Islet of Langerhans (tissue), 1 donor: ENCODE measurements around the gene HNF4A.
"Not testable (repeated sequence)": the region's sequence is repeated elsewhere in the genome, so short reads cannot be mapped to it uniquely, and the experiment has no call there.

Experiments used
- FAIRE-seq: peaks from one replicate; lab custom pipeline; 2011; peaks lifted over from hg19 to GRCh38; lab: Jason Lieb, UNC

Gene HNF4A

GRCh38 chr20:44355498-44356352 lies at the start of gene HNF4A:
HNF4A (plus strand) TSS chr20:44355699; CDS start chr20:44355805, 106 bp downstream.
- no peak for FAIRE-seq

DNA sequence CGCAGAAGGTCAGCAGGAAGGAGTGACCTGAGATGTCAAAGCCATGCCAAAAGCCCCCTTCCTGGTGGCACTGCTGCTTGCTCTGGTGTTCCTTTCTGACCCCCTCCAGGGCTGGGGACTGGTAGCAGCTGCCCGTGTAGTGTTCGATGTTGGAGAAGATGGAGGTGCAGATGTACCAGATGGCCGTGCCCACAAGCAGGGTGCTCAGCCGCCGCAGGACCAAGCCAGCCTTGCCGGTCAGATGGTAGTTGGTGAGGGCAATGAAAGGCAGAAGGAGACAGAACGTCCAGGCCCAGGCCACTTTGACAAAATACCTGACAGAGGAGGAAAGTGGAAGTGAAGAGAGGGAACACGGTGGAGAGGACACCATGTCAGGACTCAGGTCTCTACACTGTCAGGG lies 48.6 kb upstream of the HNF4A start:
- no peak for FAIRE-seq

DNA sequence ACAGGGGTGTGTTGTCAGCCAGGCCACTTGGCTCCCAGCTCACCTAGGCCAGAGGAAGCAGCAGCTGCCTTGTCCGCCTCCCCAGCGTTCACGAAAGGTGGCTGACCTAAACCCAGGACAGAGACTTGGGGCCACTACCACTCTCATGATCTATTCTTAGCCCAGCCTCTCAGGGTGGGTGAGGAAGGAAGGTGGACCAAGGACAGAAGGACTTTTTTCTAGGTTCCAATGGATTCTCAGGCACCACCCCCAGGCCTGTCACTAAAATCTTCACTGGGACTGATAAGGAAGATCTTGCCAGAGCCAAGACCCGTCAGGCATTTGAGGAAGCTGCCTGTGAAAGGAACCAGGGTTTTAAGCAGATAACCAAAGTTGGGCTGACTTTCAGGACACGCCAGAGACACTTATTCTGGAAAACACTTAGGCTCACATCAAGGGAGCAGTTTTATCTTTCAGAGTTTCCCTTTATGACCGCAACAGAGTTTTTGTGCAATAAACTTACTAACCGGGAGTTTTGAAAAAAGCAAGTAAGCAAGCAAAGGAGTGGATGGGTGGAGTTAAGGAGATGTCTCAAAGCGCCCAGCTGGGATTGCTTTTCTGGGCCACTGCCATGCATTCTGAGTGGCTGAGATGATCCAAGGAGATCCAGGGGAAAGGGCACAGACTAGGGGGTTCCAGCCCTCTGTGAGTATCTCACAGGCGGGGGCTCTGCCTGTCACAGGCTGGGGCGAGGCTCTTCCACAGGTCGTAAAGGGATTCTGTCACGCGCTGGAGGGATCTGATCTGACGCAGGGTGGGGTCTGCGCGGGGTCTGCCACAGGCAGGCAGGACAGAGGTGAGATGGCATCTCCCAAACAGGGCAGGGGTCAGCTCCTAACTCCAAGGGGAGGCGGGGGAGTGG lies 45.5 kb upstream of the HNF4A start:
- no peak for FAIRE-seq

- no peak for FAIRE-seq
These were observed 44.5 kb upstream of the HNF4A start, which contains the start of gene FITM2 for GRCh38 chr20:44310664-44311639. FITM2 (minus strand) TSS chr20:44311202; CDS start chr20:44311148, 54 bp downstream.

DNA sequence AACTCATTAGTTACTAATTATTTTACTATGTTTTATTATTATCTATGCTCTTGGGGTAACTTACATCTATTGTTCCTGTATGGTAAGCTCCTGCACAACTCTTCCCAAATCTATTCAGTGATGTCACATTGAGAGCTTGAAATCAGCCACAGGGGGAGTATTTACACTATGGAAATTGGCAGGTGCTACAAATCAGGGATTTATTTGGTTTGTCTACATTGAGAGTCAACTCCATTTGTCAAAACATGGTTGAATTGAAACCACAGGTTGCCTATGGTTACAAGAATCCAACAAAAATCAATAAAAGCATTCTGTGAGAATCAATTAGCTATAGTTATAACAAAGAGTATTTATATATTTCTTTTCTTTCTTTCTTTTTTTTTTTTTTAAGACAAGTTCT lies 40.6 kb upstream of the HNF4A start:
- no peak for FAIRE-seq

GRCh38 chr20:44319839-44320422 lies 35.6 kb upstream of the HNF4A start:
- FAIRE-seq: no peak

DNA sequence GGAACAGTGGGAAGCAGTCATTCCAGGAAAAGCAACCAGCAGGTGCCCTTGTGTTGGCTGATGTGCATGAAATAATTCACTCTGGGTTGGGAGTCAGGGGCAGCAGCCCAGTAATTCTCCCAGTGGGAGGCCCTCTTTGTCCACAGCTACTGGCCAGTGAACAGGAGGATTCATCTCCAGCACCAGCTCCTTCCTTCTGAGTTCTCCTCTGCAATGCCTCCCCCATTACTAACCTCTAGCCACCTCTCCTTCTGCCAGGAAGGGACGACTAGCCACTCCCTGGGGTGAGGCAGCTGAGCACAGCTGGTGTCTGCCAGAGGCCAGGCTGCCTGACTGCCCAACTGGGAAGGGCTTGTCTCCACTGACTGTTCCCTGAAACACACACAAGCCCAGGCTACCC lies 31.2 kb upstream of the HNF4A start:
- FAIRE-seq: no peak

GRCh38 chr20:44326391-44327159 lies 28.9 kb upstream of the HNF4A start:
- no peak for FAIRE-seq

- FAIRE-seq: not testable (repeated sequence)
These were observed 27.8 kb upstream of the HNF4A start for GRCh38 chr20:44327748-44328147.

GRCh38 chr20:44328428-44328827 lies 27.1 kb upstream of the HNF4A start:
- no peak for FAIRE-seq

DNA sequence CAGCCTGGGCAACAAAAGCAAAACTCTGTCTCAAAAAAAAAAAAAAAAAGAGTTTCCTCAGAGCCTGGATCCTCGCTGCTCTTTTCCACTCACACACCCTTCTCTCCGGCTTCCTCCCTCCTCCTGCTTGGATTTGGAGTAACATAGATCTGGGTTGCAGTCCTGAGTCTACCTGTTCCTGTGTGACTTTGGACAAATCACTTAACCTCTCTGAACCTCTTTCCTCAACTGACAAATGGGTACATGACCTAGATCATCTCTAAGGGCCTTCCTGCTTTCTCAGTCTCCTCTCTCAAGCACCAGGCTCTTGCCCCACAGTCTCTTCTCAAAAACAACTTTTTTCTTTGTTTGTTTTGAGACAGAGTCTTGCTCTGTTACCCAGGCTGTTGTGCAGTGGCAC lies 24.3 kb upstream of the HNF4A start:
- FAIRE-seq: no peak

- FAIRE-seq: no peak
These were observed 21.2 kb upstream of the HNF4A start for GRCh38 chr20:44334306-44334705.

GRCh38 chr20:44334709-44335108 lies 20.8 kb upstream of the HNF4A start:
- no peak for FAIRE-seq

- FAIRE-seq: no peak
These were observed 19.8 kb upstream of the HNF4A start for GRCh38 chr20:44335675-44336074.

DNA sequence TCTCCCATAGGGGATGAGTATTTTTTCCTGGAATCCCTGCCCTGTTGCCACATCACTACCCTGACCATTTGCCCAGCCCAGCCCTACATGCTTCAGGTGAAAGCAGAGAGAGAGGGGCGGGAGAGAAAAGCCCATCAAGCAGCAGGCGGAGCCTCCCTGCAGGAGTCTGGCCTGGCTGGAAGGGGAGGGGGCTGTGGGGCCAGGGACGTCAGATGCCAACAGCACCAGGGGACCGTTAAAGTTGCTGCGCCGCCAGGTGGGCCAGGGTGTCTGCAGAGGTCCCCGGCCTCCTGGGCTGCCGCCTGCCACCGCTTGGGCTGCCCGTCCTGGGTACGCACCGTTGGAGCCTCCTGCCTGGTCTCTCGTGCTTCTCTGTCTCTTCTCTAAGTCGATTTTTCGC lies 19.4 kb upstream of the HNF4A start:
- no peak for FAIRE-seq

GRCh38 chr20:44336725-44337380 lies 18.6 kb upstream of the HNF4A start, which contains the start of gene R3HDML:
R3HDML (plus strand) TSS chr20:44337043; CDS start chr20:44337158, 115 bp downstream.
- FAIRE-seq: no peak

DNA sequence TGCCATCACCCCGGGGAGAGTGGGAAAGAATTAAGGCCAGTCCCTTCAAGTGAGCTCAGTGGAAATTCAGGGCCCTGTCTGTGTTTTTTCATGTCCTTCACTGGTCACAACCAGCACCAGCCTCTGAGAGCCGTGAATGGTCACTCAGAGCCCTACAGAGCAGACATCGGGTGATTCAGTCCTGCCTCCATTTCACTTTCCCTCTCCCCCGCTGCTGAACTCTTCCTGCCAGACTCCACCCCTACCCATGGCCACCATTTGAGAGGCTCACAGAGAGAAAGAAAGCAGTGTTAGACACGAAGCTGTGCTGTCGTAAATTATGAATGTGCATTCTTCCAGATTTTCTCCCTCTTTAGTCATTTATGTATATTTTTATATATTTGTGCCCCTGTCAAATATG lies 13.3 kb upstream of the HNF4A start:
- FAIRE-seq: no peak

GRCh38 chr20:44343162-44343675 lies 12.3 kb upstream of the HNF4A start:
- FAIRE-seq: no peak

- FAIRE-seq: no peak
These were observed 10.8 kb upstream of the HNF4A start for GRCh38 chr20:44344723-44345122.

DNA sequence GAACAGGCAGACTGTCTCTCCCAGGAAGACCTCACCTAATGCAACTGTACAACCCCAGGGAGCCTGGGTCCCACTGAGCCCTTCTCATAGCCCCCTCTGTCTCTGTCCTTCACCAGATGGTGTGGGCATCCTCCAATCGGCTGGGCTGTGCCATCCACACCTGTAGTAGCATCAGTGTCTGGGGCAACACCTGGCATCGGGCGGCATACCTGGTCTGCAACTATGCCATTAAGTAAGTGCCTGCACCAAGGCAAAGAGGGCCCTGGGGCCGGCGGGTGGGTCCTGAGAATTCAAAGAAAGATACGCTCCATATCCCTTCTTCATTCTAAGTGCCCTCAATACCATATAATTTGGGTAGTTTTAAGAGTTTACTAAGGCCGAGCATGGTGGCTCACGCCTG lies 10.4 kb upstream of the HNF4A start:
- FAIRE-seq: no peak
